GM19397 (cell line): Measurements from ENCODE around the gene ATXN1.

Experiments
- ATAC-seq: cut with Tn5 transposase; IDR thresholded peaks from one replicate; pipeline ENCODE4 v1.9.1; 2021; ENCODE audit warnings: mild to moderate bottlenecking, moderate library complexity; ENCODE audit not compliant: unreplicated experiment

Gene ATXN1

GRCh38 chr6:16355699-16356446 lies 405.4 kb downstream of the ATXN1 start:
- ATAC-seq, result no peak

DNA sequence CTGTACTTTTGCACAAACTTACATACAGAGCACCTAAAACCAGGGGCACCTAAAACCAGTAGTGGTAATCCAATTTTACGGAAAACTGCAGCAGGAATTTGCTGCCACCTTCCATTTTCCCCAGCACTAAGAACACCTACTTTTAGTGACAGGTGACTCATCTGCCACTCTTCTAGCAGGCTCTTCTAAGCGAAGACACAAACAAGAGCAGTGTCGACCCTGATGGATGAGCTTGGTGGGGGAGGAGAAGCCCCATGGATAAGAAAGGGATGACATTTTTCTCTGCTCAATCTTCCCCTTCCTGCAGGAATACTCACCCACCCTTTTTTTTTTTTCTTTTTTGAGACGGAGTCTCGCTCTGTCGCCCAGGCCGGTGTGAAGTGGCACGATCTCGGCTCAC lies 406.0 kb downstream of the ATXN1 start:
- ATAC-seq, result no peak

DNA sequence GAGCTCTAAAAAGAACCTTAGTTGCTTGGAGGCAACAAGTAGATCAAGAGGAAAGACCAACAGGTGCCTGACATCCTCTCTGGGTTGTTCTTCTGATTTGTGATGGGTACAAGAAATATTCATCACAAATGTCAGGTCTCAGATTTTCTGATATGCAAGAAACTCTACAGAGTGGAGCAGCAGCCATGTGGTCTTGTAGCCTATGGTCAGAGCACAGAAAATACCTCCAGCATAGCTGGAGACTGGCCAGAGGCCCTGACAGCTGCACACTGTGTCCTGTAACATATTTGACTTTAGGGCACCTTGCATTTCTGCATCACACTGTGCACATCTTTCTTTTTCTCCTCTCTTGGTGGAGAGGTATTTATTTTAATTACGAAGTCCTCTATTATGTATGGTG lies 406.6 kb downstream of the ATXN1 start:
- no peak for ATAC-seq

DNA sequence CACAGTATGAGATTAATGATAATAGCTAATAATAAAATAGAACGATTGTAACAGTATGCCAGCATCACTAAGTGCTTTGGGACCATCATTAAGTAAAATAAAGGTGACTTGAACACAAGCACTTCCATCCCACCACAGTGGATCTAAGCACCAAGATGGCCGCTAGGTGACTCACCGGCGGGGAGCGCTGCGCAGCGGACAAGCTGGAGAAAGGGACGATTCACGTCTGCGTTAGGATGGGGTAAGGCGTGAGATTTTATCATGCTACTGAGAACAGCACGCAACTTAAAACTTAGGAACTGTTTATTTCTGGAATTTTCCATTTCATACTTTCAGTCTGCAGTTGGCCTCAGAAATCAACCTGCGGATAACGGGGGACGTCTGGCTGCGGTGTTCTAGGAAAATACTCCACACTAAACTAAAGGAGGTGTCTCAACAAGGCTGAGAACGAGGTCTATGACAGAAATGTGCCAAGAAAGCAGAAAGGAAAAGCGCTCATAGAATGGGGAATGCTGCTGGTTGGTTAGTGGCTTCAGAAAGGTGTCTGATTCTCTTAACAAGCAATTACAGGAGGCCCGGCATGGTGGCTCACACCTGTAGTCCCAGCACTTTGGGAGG lies 408.3 kb downstream of the ATXN1 start:
- no peak for ATAC-seq

GRCh38 chr6:16352258-16352635 lies 409.0 kb downstream of the ATXN1 start:
- ATAC-seq, result no peak

GRCh38 chr6:16349544-16349943 lies 411.7 kb downstream of the ATXN1 start:
- no peak for ATAC-seq

DNA sequence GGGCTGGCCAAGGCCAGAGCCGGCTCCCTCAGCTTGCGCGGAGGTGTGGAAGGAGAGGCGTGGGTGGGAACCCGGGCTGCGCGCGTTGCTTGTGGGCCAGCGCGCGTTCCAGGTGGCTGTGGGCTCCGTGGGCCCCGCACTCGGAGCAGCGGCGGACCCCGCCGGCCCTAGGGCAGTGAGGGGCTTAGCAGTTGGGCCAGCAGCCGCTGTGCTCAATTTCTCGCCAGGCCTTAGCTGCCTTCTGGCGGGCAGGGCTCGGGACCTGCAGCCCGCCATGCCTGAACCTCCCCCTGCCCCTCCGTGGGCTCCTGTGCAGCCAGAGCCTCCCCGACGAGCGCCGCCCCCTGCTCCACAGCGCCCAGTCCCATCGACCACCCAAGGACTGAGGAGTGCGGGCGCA lies 414.4 kb downstream of the ATXN1 start:
- ATAC-seq, result no peak

DNA sequence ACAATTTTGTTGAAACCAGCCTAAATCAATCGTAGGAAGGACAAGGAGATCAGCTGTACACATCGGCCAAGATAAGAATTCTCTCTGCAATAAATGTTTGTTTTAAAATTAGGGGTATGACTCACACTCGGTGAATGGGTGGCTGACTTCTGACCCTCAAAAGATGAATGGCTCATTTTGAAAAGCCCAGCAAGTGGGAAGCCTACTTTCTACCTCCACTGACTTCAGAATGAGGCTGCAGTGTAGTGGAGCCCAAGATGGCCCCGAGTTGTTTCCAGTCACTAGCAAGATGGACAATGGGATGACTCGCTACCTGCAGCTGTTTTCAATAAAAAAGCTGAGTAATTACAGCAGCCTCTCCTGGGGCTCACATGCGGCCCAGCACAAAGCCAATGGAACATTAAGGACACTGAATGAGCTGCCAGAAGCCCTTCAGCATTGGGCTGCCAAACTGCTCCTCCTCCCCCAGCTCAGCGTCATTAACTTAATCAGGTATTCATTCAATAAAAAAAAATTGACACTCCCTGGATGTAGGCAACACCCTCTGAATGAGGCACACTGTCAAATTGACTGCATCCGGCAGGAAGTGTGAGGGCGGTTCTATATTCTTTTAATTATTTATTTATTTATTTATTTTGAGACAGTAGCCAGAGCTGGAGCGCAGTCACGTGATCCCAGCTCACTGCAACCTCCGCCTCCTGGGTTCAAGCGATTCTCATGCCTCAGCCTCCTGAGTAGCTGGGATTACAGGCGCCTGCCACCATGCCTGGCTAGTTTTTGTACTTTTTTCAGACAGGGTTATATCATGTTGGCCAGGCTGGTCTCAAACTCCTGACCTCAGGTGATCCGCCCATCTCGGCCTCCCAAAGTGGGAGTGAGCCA lies 415.6 kb downstream of the ATXN1 start:
- ATAC-seq, result no peak

GRCh38 chr6:16344756-16345155 lies 416.5 kb downstream of the ATXN1 start:
- ATAC-seq, result no peak

DNA sequence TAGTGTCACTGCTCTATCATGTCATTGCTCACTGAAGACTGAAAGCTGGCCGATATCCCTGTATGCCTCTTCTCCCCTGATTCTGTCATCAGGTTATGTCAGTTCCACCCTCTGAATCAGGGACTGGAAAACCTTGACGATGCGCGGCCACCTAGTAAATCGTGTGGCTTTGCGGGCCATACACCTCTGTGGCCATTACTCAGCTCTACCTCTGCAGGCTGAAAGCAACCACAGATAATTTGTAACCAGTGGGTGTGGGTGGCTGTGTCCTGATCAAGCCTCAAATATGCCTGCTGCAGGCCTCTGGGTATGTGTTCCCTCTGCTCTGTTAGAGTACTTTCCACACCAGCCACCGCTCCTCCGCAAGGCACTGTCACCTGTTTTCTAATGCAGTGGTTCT lies 417.7 kb downstream of the ATXN1 start:
- ATAC-seq, result no peak

DNA sequence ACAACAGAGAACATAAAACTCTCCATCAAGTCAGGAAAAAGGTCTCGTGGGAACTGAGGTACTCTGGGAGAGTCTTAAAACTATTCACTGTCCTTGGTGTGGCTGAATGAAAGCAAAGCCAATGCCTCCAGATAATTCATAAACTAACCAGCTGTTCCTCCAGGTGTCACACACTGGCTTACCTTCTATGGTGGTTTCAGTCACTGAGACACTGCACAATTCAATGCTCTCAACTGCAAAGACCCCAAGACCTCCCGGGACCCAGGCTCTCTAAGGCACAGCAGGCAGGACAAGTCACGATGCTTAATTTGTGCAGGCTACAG lies 422.0 kb downstream of the ATXN1 start:
- no peak for ATAC-seq

- ATAC-seq, result no peak
Measured at GRCh38 chr6:16338577-16339264, 422.5 kb downstream of the ATXN1 start.

- ATAC-seq, result no peak
Measured at GRCh38 chr6:16337295-16337975, 423.8 kb downstream of the ATXN1 start.

DNA sequence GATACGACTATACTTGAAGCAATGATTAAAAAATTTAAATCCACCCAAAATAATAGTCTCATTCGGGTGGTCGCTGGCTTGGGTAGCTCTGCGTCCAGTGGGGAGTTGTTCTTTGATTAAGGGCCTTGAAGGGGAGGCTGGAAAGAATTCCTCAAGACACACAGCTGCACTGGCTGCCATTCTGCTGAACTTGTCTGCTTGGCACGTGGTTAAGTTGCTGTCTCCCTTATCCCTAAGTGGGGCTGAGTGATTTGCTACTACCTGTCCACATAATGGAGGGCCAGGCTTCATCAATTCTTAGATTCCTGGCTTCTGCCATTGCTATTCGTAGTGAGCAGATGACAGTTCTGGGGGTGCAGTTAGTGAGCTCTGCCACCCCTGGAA lies 424.4 kb downstream of the ATXN1 start:
- no peak for ATAC-seq

GRCh38 chr6:16336056-16336818 lies 425.0 kb downstream of the ATXN1 start:
- ATAC-seq, result no peak

- ATAC-seq, result no peak
Measured at GRCh38 chr6:16335176-16335575, 426.1 kb downstream of the ATXN1 start.

DNA sequence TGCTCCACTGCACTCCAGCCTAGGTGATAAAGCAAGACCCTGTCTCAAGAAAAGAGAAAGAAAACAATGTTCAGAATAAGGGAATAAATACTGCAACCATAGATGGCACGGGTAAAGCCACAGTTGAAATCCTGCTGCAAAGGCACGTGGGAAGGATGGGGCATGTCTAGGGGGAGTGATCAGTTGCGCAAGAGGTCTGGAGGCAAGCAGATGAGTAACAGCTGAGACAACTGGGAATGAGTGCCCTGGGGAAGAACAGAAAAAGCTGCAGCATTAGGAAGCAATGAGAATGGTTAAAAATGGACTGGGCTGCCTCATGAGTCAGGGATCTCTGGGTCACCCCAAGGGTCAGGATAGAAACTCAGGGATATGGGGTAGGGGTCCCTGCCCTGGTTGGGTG lies 426.6 kb downstream of the ATXN1 start:
- ATAC-seq, result no peak

- no peak for ATAC-seq
Measured at GRCh38 chr6:16333580-16333979, 427.7 kb downstream of the ATXN1 start.

DNA sequence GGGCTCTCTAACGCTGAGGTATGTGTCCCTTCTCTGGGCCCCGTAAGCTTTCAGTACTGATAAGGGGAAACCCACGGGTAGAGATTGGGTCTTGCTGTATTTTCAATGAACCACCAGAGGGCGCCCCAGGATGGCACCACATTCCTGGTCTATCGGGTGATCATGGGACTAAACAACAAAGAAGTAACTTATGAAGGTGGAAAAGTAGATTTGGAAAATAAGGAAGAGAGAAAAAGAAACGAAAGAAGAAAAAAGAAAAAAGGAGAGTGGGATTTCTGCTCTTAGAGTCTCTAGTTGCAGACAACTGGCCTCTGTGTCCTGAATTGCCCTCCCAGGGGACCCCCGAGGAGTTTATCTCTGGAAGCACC lies 429.1 kb downstream of the ATXN1 start:
- ATAC-seq, result peak; percentile 72
